Large intestine (tissue), 3 donors: ENCODE results near the gene ARFIP1. TPM values are rescaled to one million over a fixed set of nuclear protein-coding genes. Genes with fewer than 3 reads are reported as not detected.
"Not testable (repeated sequence)": the region's sequence is repeated elsewhere in the genome, so short reads cannot be mapped to it uniquely, and the experiment has no call there.

Source experiments
- DNase-seq, 2 donors: peaks; one replicate each; pipeline versions ENCODE4 v3.0.0 to v3.0.0-alpha.2; 2013
- H3K27ac ChIP-seq: one replicate; pipeline ENCODE4 v1.5.1; 2013; ENCODE audit warnings: low read length
- H3K27me3 ChIP-seq: 2 replicates; pipeline ENCODE4 v1.6.1; 2013; ENCODE audit warnings: low read length; ENCODE audit not compliant: control insufficient read depth, insufficient read depth
- H3K36me3 ChIP-seq: 2 replicates; pipeline ENCODE4 v1.6.1; 2013; ENCODE audit warnings: low read length; ENCODE audit not compliant: control insufficient read depth, insufficient read depth
- H3K4me1 ChIP-seq: one replicate; pipeline ENCODE4 v1.6.1; 2013; ENCODE audit warnings: low read length; ENCODE audit not compliant: control insufficient read depth, insufficient read depth
- H3K4me3 ChIP-seq: one replicate; pipeline ENCODE4 v1.5.1; 2013; ENCODE audit warnings: low read length
- H3K9me3 ChIP-seq: one replicate; pipeline ENCODE4 v1.6.1; 2013; ENCODE audit warnings: mild to moderate bottlenecking, low read depth, low read length, moderate library complexity; ENCODE audit not compliant: control insufficient read depth
- WGBS: methylation state at CpG from one replicate; pipeline ENCODE4 v1.1.5; 2013; ENCODE audit warnings: low lambda C conversion rate; ENCODE audit not compliant: insufficient coverage; 5-methylcytosine and 5-hydroxymethylcytosine counted together
- polyA plus RNA-seq: library from polyadenylated mRNA; unstranded; fragments of 120-200 nt; gene quantifications from one replicate; pipeline ENCODE4 v1.2.1, GENCODE V29; 2013

ARFIP1 gene
- polyA plus RNA-seq, 1 donor = 38.7 TPM

DNA sequence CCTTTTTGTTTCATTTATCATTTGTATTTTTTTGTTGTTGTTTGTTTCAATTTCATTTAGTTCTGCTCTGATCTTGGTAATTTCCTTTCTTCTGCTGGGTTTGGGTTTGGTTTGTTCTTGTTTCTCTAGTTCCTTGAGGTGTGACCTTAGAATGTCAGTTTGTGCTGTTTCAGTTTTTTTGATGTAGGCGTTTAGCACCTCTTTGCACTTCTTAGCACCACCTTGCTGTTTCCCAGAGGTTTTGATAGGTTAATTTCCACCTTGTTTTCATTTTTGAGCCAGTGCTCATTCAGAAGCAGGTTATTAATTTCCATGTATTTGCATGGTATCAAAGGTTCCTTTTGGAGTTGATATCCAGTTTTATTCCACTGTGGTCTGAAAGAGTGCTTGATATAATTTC lies 60.0 kb downstream of the ARFIP1 start:
- H3K4me3 ChIP-seq, H3K27ac ChIP-seq, H3K27me3 ChIP-seq, H3K36me3 ChIP-seq, DNase-seq: not testable (repeated sequence)
- Histone ChIP-seq H3K4me1 (peaks cover 11% of the 10 kb centered on the region), H3K9me3 (peaks cover 13% of the 10 kb centered on the region)
- no CpG with 5 or more reads among the region's 1 CpG for WGBS

DNA sequence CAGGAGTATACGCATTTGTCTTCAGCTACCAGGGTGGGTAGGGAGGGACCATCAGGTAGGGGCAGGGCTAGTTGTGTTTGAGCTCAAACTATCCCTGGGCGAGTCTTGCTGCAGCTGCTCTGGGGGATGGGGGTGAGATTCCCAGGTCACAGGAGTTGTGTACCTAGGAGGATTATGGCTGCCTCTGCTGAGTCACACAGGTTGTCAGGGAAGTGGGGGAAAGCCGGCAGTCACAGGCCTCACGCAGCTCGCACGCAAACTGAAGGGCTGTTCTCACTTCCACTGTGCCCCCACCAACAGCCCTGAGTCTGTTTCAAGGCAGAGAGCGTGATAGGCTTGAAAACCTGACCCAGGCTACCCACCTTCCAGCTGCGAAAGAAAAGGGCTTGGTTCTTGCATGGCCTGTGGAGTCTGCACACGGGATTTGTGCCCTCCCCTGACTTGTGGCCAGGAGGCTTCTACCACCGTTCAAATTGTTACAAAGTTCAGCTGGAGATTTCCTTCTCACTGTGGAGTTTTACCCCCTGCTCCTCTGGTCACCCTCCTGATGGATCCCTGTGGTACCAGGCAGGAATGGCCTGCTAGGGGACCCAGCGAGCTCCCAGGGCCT lies 63.8 kb downstream of the ARFIP1 start:
- Histone ChIP-seq H3K4me3 (no peak overlapping the region), H3K9me3 (peaks cover 13% of the 10 kb centered on the region), H3K27ac (peak overlapping the region; percentile 74), H3K4me1 (peaks cover 11% of the 10 kb centered on the region), H3K36me3 (no peaks in the 10 kb centered on the region), H3K27me3 (no peaks in the 10 kb centered on the region)
- WGBS = no CpG with 5 or more reads among the region's 11 CpGs
- peak; percentile 44 to 77 for DNase-seq

DNA sequence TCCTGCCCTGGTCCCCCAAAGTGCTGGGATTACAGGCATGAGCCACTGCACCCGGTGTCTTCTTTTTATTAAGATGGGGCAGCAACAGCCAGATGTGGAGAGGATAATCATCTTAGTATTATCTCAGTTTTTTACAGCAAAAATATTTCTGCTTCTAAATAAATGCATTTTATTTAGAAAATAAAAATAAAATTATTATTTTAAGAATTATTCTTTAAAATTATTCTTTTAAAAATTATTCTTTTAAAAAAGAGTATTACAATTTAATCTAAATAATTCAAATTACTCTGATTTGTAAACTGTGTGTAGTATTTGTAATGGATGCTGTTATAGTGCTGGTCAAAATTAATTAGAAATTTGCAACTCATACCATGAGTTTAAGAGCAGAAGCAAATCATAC lies 67.6 kb downstream of the ARFIP1 start:
- no CpG with 5 or more reads among the region's 1 CpG for WGBS
- H3K9me3 ChIP-seq = no peaks in the 10 kb centered on the region
- DNase-seq = no peak

DNA sequence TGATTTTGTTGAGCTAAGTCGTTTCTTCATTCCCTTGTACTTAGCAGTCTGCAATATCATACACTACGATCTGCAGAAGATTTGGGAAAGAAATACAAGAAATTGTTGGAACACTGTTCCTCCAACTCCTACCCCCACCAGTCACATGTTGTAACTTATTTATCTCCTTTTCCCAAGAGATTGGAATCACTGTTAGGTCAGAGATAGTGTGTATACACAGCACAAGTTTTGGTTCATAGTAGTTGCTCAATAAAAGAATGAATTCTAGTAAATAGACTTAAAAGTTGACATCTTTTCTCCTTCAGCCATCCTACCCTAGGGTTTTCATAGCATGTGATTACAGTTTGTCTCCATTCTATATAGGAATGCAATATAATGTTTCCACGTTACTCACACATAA lies 68.8 kb downstream of the ARFIP1 start:
- H3K4me3 ChIP-seq = no peak overlapping the region
- H3K9me3 ChIP-seq = peaks cover 9% of the 10 kb centered on the region
- H3K4me1 ChIP-seq = peaks cover 7% of the 10 kb centered on the region
- H3K27me3 ChIP-seq = no peaks in the 10 kb centered on the region
- no peak for DNase-seq
- no peak overlapping the region for H3K27ac ChIP-seq
- no CpG with 5 or more reads among the region's 3 CpGs for WGBS
- H3K36me3 ChIP-seq = no peaks in the 10 kb centered on the region

More for the DNA sequence above, 67.6 kb downstream of the ARFIP1 start:
- Histone ChIP-seq H3K36me3 (no peaks in the 10 kb centered on the region), H3K27me3 (no peaks in the 10 kb centered on the region), H3K4me1 (peaks cover 11% of the 10 kb centered on the region), H3K4me3 (no peak overlapping the region), H3K27ac (no peak overlapping the region)

DNA sequence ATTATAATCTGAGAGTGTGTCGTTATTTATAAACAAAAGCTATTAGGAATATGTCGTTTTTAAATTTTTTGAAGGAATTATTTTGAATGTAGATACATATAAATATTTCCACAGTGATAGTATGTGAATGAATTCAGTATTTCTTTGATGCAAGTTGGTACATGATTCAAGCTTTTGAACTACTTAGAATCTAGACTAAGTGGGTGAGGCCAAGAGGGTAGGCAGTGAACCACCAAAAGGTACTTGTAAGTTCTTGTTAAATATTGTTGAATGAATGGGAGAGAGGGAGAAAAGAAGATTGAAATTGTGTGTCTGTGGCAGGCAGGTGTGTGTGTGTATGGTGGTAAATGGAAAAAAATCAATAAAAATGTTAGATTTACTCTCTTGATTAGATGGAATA lies 69.6 kb downstream of the ARFIP1 start:
- Histone ChIP-seq H3K4me1 (no peaks in the 10 kb centered on the region), H3K27ac (no peak overlapping the region), H3K9me3 (peaks cover 16% of the 10 kb centered on the region), H3K36me3 (no peaks in the 10 kb centered on the region), H3K4me3 (no peak overlapping the region), H3K27me3 (no peaks in the 10 kb centered on the region)
- DNase-seq = no peak
- WGBS = 75% methylated on average over 1 of the region's 2 CpGs

DNA sequence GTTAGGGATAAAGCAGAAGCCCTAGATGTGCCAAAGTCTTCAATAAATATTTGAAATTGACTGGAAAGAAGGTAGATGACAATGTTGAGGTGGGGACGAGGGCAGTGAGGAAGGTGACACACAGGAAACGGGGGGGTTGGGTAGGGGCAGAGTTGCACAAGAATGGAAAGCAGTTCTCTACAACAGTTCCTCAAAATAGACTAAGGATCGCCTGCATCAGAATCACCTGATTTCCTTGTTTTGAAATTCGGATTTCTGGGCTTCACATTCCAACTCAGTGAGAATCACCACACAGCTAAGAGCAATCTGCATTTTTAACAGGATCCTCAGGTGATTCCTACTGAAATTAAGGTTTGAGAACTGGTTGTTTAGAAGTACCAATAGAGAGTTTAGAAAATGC lies 70.6 kb downstream of the ARFIP1 start:
- no peaks in the 10 kb centered on the region for H3K36me3 ChIP-seq
- no peaks in the 10 kb centered on the region for H3K27me3 ChIP-seq
- peaks cover 24% of the 10 kb centered on the region for H3K9me3 ChIP-seq
- no peak overlapping the region for H3K27ac ChIP-seq
- peak in 1 of 2 donors; percentile 26 for DNase-seq
- WGBS = 80% methylated on average over 1 of the region's 4 CpGs
- H3K4me1 ChIP-seq = no peaks in the 10 kb centered on the region
- no peak overlapping the region for H3K4me3 ChIP-seq

DNA sequence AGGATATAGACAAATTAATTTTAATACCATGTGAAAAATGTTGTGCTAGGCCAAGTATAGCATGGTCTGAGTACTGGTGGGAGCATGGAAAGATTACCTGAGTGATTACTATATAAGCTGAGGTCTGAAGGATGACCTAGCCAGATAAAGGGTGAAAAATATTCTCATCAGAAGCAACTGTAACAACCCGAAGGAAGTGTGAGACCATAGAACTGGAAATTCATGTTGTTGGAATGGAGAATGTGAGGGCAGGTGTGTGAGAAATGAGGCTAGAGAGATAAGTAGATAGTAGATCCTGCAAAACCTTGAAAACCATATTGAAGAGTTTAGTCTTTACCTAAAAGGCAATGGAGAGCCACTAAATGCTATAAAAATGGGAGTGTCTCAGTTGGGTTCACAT lies 71.5 kb downstream of the ARFIP1 start:
- no peaks in the 10 kb centered on the region for H3K4me1 ChIP-seq
- no peaks in the 10 kb centered on the region for H3K27me3 ChIP-seq
- H3K27ac ChIP-seq = no peak overlapping the region
- H3K9me3 ChIP-seq = peaks cover 24% of the 10 kb centered on the region
- no peak overlapping the region for H3K4me3 ChIP-seq
- no peak for DNase-seq
- WGBS = 83% methylated on average over 1 of the region's 1 CpG
- H3K36me3 ChIP-seq = no peaks in the 10 kb centered on the region

DNA sequence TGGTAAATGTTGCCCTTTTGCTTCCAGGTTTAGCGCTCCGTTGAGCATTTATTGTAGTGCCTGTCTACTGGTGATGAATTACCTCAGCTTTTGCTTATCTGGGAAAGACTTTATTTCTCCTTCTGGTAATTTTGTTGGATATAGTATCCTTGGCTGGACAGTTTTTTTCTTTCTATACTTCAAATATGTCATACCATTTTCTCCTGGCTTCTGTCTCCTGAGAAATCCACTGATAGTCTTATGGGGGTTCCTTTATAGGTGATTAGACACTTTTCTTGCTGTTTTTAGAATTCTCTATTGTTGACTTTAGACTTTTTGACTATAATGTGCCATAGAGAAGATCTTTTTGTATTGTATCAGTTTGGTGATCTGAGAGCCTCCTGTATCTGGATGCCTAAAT lies 73.5 kb downstream of the ARFIP1 start:
- H3K27me3 ChIP-seq = no peaks in the 10 kb centered on the region
- no peak overlapping the region for H3K4me3 ChIP-seq
- no peaks in the 10 kb centered on the region for H3K36me3 ChIP-seq
- no peak for DNase-seq
- no peak overlapping the region for H3K27ac ChIP-seq
- 100% methylated on average over 2 of the region's 2 CpGs for WGBS
- peaks cover 24% of the 10 kb centered on the region for H3K9me3 ChIP-seq
- H3K4me1 ChIP-seq = no peaks in the 10 kb centered on the region

DNA sequence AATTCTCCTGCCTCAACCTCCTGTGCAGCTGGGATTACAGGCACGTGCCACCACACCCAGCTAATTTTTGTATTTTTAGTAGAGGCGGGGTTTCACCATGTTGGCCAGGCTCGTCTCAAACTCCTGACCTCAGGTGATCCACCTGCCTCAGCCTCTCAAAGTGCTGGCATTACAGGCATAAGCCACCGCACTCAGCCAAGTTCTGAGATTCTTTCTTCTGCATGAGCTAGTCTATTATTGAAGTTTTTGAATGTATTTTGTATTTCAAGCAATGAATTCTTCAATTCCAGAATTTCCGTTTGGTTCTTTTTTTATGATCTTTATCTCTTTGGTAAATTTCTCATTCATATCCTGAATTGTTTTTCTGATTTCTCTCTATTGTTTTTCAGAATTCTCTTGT lies 74.3 kb downstream of the ARFIP1 start:
- not testable (repeated sequence) for H3K4me1 ChIP-seq, H3K27ac ChIP-seq, H3K4me3 ChIP-seq, H3K36me3 ChIP-seq, H3K27me3 ChIP-seq, DNase-seq
- 100% methylated on average over 1 of the region's 5 CpGs for WGBS
- peaks cover 24% of the 10 kb centered on the region for H3K9me3 ChIP-seq

DNA sequence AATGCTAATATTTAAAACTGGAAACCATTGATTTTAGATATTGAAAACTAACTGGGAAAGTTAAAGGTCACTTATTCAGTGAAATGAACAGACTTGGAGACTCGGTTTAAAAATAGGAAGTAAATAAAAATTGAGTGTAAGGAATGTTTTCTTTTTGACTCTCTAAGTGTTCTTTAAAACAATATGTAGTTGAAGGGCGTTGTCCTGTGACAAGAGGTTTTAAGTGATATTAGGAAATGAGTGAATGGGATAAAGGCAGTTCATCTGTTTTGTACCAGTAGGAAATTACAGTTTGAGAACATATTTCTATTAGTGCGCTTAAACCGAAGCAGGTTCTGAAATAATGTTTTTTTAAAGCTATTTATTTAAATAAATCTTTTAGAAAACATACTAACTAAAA lies 77.2 kb downstream of the ARFIP1 start:
- Histone ChIP-seq H3K27me3 (no peaks in the 10 kb centered on the region), H3K4me3 (no peak overlapping the region), H3K4me1 (no peaks in the 10 kb centered on the region), H3K27ac (no peak overlapping the region), H3K9me3 (peaks cover 24% of the 10 kb centered on the region), H3K36me3 (no peaks in the 10 kb centered on the region)
- no peak for DNase-seq
- WGBS = 88% methylated on average over 4 of the region's 4 CpGs

DNA sequence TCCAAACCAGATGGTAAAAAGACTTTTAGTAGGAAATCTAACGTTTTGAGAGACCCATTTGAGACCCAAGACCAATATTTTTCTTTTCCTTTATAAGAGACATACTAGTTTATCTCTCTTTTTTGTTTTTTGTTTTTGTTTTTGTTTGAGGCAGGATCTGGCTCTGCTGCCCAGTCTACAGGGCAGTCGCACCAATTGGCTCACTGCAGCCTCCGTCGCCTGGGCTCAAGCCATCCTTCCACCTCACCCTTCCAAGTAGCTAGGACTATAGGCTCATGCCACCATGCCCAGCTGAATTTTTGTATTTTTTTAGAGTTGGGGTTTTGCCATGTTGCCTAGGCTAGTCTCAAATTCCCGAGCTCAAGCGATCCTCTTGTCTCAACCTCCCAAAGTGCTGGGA lies 79.2 kb downstream of the ARFIP1 start:
- DNase-seq = no peak
- Histone ChIP-seq H3K4me1 (no peaks in the 10 kb centered on the region), H3K27ac (no peak overlapping the region), H3K27me3 (no peaks in the 10 kb centered on the region), H3K9me3 (peaks cover 11% of the 10 kb centered on the region), H3K36me3 (no peaks in the 10 kb centered on the region), H3K4me3 (no peak overlapping the region)
- WGBS = 100% methylated on average over 2 of the region's 6 CpGs
